Testis (tissue), 2 donors: Measurements from ENCODE around the gene DPEP2.

Experiments
- CTCF ChIP-seq, 3 experiments: fragments of 450-650 bp in 2 of 3; fragments of 200-600 bp in 1 of 3; sonication (generic) in 1 of 3; IDR thresholded peaks; one replicate each; pipeline ENCODE4 v1.5.1; 2016 to 2019; ENCODE audit warnings: antibody characterized with exemption in 3 of 3, mild to moderate bottlenecking in 2 of 3, moderate library complexity in 1 of 3
- POLR2A ChIP-seq: fragments of 450-650 bp; IDR thresholded peaks from one replicate; pipeline ENCODE4 v1.6.1; 2017; ENCODE audit warnings: antibody characterized with exemption, mild to moderate bottlenecking, moderate library complexity

- TF ChIP-seq CTCF (IDR thresholded peaks at IDR 0.05) (no peak), POLR2A (no peak)
Measured at GRCh38 chr16:67967958-67968399, 31.3 kb downstream of the DPEP2 start.
